ENCODE measurements around the gene M1AP.

GRCh38 chr2:74653589-74653984 lies 5.5 kb upstream of the M1AP start:
- TF ChIP-seq CTCF (IDR thresholded peaks at IDR 0.05) (no peak), POLR2A (IDR thresholded peaks at IDR 0.05) (no peak)
